Stimulated activated CD4-positive, alpha-beta T cell treated with anti-CD3 and anti-CD28 coated beads, Interleukin-4, amount 100 ng/mL, for 24 hours (primary cell): ENCODE results near the gene PRSS16.
A peak's percentile ranks its signal among the peaks of the same experiment; 100 is the strongest.
"Not testable (repeated sequence)": the region's sequence is repeated elsewhere in the genome, so short reads cannot be mapped to it uniquely, and the experiment has no call there.

Experiments used
- DNase-seq: peaks from one replicate; pipeline ENCODE4 v3.0.0-alpha.2; 2020

PRSS16 gene

DNA sequence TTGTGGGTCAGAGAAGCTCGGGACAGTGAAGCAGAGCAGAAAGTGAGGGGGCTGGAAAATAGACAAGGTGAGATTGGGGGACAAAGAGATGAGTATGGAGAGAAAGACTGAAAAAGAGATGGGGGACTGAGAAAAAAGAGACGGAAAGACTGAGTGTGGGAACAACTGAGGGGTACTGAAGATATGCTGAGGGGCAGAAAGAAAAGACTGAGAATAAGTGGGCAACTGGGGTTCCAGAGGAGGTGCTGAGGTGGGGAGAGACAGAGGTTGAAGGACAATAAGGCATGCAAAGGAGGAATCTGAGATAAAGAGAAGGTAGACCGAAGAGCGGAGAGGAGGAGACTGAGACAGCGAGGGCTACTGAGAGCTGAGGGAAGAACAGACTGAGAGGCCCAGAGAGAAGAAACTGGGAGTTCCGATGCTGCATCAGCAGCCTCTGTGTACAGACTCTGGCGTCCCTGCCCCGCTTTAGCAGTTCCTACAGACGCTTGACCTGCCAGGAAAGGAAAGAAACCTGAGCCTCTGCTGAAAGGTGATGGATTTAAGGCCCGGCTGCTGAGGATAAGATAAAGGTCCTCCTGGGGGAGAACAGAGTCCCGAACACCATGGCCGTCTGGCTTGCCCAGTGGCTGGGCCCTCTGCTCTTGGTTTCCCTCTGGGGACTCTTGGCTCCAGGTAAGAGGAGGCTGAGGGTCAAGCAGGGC lies at the start of gene PRSS16:
Gene PRSS16 (plus strand): TSS at position 569 of the 704 bp plus-strand sequence. CDS start 37 bp downstream, at position 606.
- no peak for DNase-seq

DNA sequence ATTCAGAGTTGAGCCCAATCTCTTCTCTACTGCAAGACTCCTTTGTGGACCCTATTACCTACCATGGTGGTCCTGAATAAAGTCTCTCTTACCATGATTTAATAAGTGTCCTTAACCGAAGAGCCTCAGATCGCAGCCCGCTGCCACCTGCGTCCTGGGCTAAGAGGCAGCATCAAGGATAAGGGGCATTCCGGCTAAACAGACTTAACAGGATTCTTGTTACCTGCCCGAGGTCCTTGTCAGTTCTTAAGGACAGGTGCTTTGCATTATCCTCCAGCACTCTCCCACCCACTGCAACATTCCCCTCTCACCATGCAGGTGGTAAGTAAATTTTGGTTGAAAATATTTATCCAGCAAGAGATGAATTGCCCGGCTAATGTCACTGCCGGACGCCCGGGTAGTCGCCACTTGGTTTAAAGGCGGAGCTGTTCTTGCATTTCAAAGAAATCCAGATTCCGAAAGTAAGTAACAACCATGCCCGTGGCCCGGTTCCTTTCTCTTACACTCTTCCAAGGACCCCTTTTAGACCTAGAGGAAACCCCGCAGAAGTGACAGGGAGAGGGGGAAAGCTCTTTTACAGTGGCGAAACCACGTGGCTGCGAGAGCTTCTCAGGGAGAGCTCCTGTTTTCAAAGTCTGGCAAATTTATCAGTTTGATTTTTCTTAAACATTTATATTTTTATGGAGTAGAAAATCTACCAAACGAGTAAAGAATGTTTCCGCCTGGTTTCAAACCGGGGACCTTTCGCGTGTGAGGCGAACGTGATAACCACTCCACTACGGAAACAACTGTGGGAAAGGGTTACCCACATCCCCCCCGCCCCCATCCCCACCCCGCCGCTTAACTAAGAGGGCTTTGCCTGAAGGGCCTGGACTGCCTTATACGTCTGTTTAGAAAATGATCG lies 41.9 kb upstream of the PRSS16 start:
- peak; percentile 28 for DNase-seq

- DNase-seq, result no peak
Observed at GRCh38 chr6:27206806-27207205, 40.7 kb upstream of the PRSS16 start.

DNA sequence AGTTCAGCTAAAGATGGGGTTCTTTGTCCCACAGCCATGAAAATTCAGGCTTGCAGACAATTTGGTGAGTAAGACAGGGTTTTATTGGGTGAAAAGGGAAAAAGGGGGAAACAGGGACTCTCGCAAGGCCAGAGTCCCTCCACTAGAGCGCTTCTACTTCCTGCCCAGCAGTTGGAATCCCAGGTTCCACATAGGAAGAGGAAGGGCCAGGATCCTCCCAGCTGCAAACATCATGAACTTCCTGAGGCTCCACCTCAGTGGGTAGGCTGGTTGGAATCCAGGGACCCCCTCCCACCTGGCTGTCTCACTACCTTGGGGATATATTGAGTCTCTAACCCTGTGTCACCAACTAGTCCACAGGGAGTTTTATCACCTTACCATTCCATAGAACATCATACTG lies 39.5 kb upstream of the PRSS16 start:
- no peak for DNase-seq

DNA sequence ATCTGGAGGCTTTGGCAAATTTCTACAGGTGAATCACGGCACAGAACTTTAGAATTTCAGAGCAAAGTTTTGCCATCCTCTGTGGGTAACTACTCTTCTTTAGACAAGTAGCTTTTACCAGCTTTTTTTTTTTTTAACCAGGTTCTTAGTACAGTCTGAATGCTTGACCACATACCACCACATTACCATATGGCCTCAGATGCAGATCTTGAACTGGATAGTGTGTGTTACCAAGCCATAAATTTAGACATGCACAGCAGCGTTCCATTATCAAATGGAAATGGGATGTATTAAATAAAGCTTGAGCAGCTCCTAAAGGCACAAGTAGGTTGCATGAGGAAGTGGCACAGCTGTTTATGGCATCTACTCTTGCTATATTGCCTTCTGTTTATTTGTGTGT lies 38.3 kb upstream of the PRSS16 start:
- no peak for DNase-seq

GRCh38 chr6:27209659-27210269 lies 37.7 kb upstream of the PRSS16 start:
- no peak for DNase-seq

GRCh38 chr6:27213091-27213517 lies 34.4 kb upstream of the PRSS16 start:
- DNase-seq, result not testable (repeated sequence)

DNA sequence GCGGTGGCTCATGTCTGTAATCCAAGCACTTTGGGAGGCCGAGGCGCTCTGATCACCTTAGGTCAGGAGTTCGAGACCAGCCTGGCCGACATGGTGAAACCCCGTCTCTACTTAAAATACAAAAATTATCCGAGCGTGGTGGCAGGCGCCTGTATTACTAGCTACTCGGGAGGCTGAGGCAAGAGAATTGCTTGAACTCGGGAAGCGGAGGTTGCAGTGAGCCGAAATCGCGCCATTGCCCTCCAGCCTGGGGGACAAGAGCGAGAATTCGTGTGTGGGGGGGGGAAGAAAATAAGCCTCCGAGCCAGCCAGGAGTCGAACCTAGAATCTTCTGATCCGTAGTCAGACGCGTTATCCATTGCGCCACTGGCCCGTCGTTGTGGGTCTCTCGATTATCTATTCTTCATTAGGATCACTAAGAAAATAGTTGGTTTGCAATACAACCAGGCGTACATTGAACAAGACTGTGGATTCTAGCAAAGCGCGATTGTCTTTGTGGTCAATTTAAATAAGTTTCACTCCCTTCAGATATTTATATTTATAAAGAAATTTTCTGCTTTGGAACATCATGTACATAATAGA lies 33.9 kb upstream of the PRSS16 start:
- no peak for DNase-seq

DNA sequence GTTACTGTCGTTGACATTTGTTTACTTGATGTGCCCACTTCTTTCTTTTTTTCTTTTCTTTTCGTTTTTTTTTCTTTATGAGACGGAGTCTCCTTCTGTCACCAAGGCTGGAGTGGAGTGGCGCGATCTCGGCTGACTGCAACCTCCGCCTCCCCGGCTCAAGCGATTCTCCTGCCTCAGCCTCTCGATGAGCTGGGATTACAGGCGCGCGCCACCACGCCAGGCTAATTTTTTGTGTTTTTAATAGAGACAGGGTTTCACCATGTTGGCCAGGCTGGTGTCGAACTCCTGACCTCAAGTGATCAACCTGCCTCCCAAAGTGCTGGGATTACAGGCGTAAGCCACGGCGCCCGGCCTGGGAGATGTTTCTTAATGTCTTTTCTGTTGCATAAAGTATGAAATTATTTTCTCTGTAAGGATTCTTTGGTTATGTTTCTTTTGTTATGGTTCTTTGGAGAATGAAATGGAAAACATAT lies 33.3 kb upstream of the PRSS16 start:
- DNase-seq, result no peak

DNA sequence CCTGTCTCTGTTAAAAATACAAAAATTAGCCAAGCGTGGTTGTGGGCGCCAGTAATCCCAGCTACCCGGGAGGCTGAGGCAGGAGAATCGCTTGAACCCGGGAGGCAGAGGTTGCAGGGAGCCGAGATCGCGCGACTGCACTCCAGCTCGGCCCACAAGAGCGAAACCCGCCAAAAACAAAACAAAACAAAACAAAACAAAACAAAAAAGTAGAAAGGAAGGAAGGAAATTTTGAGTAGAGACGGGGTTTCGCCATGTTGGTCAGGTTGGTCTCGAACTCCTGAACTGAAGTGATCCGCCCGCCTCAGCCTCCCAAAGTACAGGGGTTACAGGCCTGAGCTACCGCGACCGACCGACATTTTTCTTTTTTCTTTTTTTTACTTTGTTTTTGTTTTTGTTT lies 30.6 kb upstream of the PRSS16 start:
- DNase-seq, result no peak

GRCh38 chr6:27222971-27223370 lies 24.5 kb upstream of the PRSS16 start:
- DNase-seq, result not testable (repeated sequence)

GRCh38 chr6:27224729-27225128 lies 22.8 kb upstream of the PRSS16 start:
- DNase-seq, result no peak

DNA sequence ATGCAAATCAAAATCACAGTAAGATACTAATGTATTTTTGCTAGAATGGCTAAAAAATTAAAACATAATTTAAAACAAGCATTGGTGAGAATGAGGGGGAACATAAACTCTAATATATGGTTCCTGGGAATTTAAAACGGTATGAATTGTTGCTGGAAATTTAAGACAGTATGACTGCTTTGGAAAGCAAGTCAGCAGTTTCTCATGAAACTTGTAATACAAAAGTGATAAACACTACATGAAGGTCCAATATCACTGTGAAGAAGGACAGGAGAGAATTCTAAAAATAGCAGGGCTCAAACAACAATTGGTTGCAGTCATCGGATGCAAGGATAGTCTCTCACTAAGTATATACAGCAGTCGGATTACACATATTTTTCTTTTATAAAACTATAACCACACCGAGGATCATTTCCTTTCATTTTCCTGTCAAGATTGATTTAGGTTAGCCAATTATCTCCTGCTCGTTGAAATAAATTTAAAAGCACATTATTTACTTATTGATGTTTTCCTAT lies 18.5 kb upstream of the PRSS16 start:
- no peak for DNase-seq

DNA sequence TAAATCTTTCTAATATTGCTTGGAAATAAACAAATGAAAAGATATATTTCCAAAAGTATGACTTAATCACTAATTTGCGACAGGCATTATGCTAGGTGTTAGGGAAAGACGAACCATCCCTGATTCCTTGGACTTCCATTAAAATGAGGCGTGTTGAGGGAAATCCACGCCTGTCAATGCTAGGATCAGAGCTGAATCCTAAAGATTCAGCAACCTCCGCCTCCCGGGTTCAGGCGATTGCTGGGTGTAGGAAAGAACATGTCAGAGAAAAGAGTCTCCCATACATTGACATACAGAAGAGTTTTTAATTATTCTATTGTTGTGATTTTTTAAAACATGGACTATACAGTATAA lies 16.8 kb upstream of the PRSS16 start:
- no peak for DNase-seq

DNA sequence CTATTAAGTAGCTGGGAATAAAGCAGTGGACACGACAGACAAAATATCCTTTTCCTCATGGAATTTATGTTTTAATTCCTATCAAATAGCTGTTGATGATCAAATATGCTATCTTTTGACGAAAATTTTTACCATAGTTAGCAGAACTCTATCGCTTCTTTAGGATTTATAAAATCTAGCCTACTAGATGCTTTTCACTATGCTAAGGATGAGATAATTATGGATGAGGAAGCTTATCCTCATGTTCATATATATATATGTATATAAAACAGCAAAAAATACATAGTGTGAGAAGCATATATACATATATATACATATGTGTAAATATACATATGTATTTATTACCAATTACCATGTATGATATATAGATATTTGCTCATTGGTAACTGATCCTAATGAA lies 12.9 kb upstream of the PRSS16 start:
- no peak for DNase-seq

DNA sequence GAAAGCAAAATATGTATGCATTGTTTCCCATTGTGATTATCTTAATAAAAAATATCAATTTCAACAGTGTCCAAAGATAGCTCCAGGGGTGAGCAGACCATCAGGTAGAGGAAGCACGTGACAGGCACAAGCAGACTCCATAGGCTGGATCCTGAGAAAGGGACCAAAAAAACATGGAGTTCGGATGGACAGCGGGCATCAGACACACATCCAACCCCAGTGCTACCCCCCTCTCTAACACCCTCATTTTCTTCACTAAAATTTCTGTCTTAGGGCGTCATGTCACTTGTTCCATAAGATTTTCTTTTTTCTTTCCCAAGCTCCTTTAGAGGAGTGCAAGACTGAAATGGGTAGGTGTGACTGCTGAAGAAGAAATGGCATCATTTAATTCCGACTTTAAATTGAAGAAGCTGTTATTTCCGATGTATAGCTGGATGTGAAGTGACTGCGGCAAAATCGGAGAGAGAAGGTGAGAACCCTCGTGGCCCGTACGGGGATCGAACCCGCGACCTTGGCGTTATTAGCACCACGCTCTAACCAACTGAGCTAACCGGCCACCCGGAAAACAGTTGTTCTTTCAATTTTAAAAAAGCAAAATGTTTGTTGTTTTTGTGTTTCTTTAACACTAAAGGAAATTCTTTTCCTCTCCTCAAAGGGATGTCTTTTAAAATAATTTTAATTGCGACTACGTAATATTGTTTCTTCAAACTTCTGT lies 10.3 kb upstream of the PRSS16 start:
- DNase-seq, result peak; percentile 57

DNA sequence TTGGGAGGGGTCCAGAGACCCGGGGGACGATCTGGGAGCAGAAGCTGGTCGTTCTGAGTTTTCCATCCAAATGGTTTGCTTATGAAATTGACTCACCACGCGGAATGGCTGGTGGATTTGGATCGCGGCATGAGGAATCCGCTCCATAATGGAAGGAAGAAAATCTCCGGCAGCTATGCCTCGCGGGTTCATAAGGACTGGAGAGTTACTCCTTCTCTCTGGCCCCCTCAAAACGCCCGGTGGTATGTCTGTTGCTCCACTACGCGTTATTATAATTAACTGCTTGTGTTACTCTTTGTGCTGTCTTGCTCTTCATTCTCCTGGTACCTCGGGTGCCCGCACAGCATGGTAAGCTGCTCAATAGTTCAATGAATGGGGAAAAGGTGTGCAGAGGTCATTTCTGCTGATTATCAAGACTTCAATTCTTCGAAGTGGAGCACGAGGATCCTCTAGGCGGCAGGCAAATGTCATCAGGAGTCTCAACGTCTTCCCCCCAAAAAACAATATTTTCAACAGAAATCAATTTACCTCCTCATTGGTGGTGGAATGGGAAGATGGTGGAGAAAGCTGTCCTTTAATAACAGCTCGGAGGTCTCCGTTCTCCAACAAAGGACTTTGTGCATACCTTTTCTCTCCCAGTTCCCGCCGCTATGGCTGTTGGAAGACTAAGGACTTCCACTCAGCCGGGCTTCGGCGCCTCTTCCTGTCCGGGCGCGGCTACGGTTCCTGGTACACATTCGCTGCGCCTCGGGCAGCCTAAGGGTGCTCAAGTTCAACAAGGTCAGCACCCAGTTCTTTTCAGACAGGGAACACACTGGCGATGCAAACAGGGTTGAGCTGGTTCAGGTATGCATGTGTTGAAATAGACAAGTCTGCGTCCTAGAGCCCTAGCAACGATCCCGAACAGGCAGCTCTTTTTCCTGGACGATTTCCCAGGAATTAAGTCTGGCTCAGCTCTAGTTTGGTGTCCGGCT lies 9.2 kb upstream of the PRSS16 start:
- no peak for DNase-seq

DNA sequence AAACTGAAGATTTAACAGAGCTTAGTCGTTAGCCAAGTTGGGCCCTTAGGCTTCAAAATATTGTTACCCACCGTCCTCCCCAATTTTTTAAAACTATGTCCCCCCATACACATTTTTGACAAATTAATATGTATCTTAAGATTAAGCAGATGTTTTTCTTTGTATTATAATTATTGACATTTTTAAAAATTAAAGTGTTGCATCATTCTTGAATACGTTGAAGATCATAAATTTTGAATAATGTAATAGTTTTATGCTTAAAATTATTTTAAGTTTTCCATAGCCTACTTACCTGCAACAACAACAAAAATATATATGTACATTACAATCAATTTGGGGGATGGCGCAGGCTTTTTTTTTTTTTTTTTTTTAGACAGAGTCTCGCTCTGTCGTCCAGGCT lies 8.2 kb upstream of the PRSS16 start:
- no peak for DNase-seq

- DNase-seq, result no peak
Observed at GRCh38 chr6:27241443-27241842, 6.1 kb upstream of the PRSS16 start.

GRCh38 chr6:27242589-27243265 lies 4.8 kb upstream of the PRSS16 start:
- DNase-seq, result no peak

- DNase-seq, result no peak
Observed at GRCh38 chr6:27248783-27249182, 1.3 kb downstream of the PRSS16 start.
